Activated CD8-positive, alpha-beta T cell treated with anti-CD3 and anti-CD28 coated beads for 36 hours (primary cell): ENCODE results near the gene CNTNAP1. TPM values are rescaled to one million over a fixed set of nuclear protein-coding genes. Genes with fewer than 3 reads are reported as not detected.

Experiments used
- ATAC-seq: fragments of 200-7000 bp; cut with Tn5 transposase; one replicate; pipeline ENCODE4 v1.10.0; 2021; ENCODE audit warnings: mild to moderate bottlenecking, moderate library complexity
- CTCF ChIA-PET: fragments of 350-600 bp; sonication (Branson Sonifier 250); formaldehyde crosslinking; loops from one replicate; lab custom pipeline; 2021; ENCODE audit warnings: antibody characterized with exemption; lab: Charles Lee
- POLR2A ChIA-PET: fragments of 350-600 bp; sonication (Branson Sonifier 250); formaldehyde crosslinking; loops from one replicate; lab custom pipeline; 2021; ENCODE audit warnings: antibody characterized with exemption; lab: Charles Lee
- DNase-seq: peaks from one replicate; pipeline ENCODE4 v3.0.0-alpha.2; 2020
- H3K27ac Mint-ChIP-seq: one replicate; pipeline ENCODE4 v1.8.0; 2021; ENCODE audit warnings: mild to moderate bottlenecking, mixed read lengths
- H3K27me3 Mint-ChIP-seq: one replicate; pipeline ENCODE4 v1.8.0; 2021; ENCODE audit warnings: mixed read lengths
- H3K36me3 Mint-ChIP-seq: one replicate; pipeline ENCODE4 v1.8.0; 2021; ENCODE audit warnings: low read depth, mixed read lengths
- H3K4me1 Mint-ChIP-seq: one replicate; pipeline ENCODE4 v1.8.0; 2021; ENCODE audit warnings: low read depth, mixed read lengths
- H3K4me3 Mint-ChIP-seq: one replicate; pipeline ENCODE4 v1.8.0; 2021; ENCODE audit warnings: mild to moderate bottlenecking, moderate library complexity, mixed read lengths
- H3K9me3 Mint-ChIP-seq: one replicate; pipeline ENCODE4 v1.8.0; 2021; ENCODE audit warnings: mixed read lengths
- CTCF ChIP-seq: fragments of 200-600 bp; IDR thresholded peaks from one replicate; pipeline ENCODE4 v1.8.0; 2022; ENCODE audit warnings: antibody characterized with exemption, mild to moderate bottlenecking
- intact Hi-C: fragments of 100-400 bp; cut with micrococcal nuclease; formaldehyde crosslinking; loops from one replicate; pipeline ENCODE4 v1.10.0; 2022
- total RNA-seq, 2 experiments: library from RNA; stranded (reverse); gene quantifications; one replicate each; pipeline ENCODE4 v1.2.3, GENCODE V29; 2021

Gene CNTNAP1
- total RNA-seq, 2 experiments from 2014 or later = 0.13 to 0.25 TPM

- Mint-ChIP-seq H3K36me3 (no peaks in the 10 kb centered on the region), H3K27me3 (peaks cover 45% of the 10 kb centered on the region), H3K4me1 (peaks cover 40% of the 10 kb centered on the region), H3K4me3 (no peak overlapping the region), H3K27ac (no peak overlapping the region), H3K9me3 (no peaks in the 10 kb centered on the region)
- DNase-seq = no peak
- intact Hi-C loops = loop anchor here (5.0 kb wide), 1 partner anchor 98 kb away; the partner anchor contains the start of gene PSMC3IP
- CTCF ChIA-PET = interaction anchor here (0.6 to 1.6 kb wide), 4 partner anchors 9 to 97 kb away, joined by 3 to 10 read pairs (median 4); partner anchors contain the start of gene TUBG2
- no peak for ATAC-seq
- POLR2A ChIA-PET = interaction anchor here (1.1 kb wide), 1 partner anchor 107 kb away, joined by 3 read pairs; the partner anchor contains the start of gene MLX
- TF ChIP-seq CTCF = no peak
These were observed 7.5 kb upstream of the CNTNAP1 start for GRCh38 chr17:42674755-42675347.

- CTCF ChIA-PET = interaction anchor here (2.5 kb wide), 1 partner anchor 97 kb away, joined by 17 read pairs; the partner anchor contains the start of gene PSMC3IP
- ATAC-seq (no peak), DNase-seq (no peak)
- POLR2A ChIA-PET = interaction anchor here (0.7 to 1.2 kb wide), 4 partner anchors 16 to 985 kb away, joined by 3 to 5 read pairs (median 3); partner anchors contain the start of genes TUBG2 and VPS25
- intact Hi-C loops = loop anchor here (5.0 kb wide), 1 partner anchor 98 kb away; the partner anchor contains the start of gene PSMC3IP
- no peaks in the 10 kb centered on the region for H3K9me3 Mint-ChIP-seq
- peaks cover 44% of the 10 kb centered on the region for H3K27me3 Mint-ChIP-seq
- no peak for TF ChIP-seq CTCF
- no peak overlapping the region for H3K27ac Mint-ChIP-seq
- H3K4me3 Mint-ChIP-seq = no peak overlapping the region
- H3K4me1 Mint-ChIP-seq = peaks cover 42% of the 10 kb centered on the region
- no peaks in the 10 kb centered on the region for H3K36me3 Mint-ChIP-seq
These were observed 6.9 kb upstream of the CNTNAP1 start for GRCh38 chr17:42675348-42675964.

GRCh38 chr17:42675965-42676423 is 6.3 kb upstream of the CNTNAP1 start:
- TF ChIP-seq CTCF = no peak
- POLR2A ChIA-PET = interaction anchor here (0.7 to 1.4 kb wide), 8 partner anchors 17 to 986 kb away, joined by 3 to 5 read pairs (median 3); partner anchors contain the start of genes RETREG3, TUBG1, TUBG2 and VPS25
- CTCF ChIA-PET = interaction anchor here (2.5 kb wide), 1 partner anchor 98 kb away, joined by 17 read pairs; the partner anchor contains the start of gene PSMC3IP
- Mint-ChIP-seq H3K36me3 (no peaks in the 10 kb centered on the region), H3K27me3 (peaks cover 42% of the 10 kb centered on the region), H3K27ac (no peak overlapping the region), H3K4me1 (peaks cover 40% of the 10 kb centered on the region), H3K4me3 (peak overlapping the region; percentile 71), H3K9me3 (no peaks in the 10 kb centered on the region)
- intact Hi-C loops = loop anchor here (5.0 kb wide), 1 partner anchor 99 kb away; the partner anchor contains the start of gene PSMC3IP
- no peak for DNase-seq
- no peak for ATAC-seq

GRCh38 chr17:42676424-42677011 is 5.8 kb upstream of the CNTNAP1 start, which contains the start of gene PLEKHH3:
TSS of gene PLEKHH3 (minus strand) at chr17:42676994. CDS start at chr17:42676563, 431 bp downstream.
- ChIA-PET CTCF (interaction anchor here (0.6 to 2.5 kb wide), 2 partner anchors 98 to 207 kb away, joined by 3 to 17 read pairs; partner anchors contain the start of gene PSMC3IP), POLR2A (interaction anchor here (0.7 to 1.4 kb wide), 9 partner anchors 17 to 986 kb away, joined by 3 to 5 read pairs (median 3); partner anchors contain the start of genes RETREG3, TUBG1, TUBG2 and VPS25)
- Mint-ChIP-seq H3K4me3 (peak within 1 kb of the TSS; percentile 71), H3K36me3 (no peaks in the 10 kb centered on the region), H3K27me3 (peaks cover 41% of the 10 kb centered on the region), H3K9me3 (no peaks in the 10 kb centered on the region), H3K27ac (peak within 1 kb of the TSS; percentile 63), H3K4me1 (peaks cover 40% of the 10 kb centered on the region)
- ATAC-seq (no peak), DNase-seq (no peak)
- no peak for TF ChIP-seq CTCF
- intact Hi-C loops = loop anchor here (5.0 kb wide), 1 partner anchor 99 kb away; the partner anchor contains the start of gene PSMC3IP
